Endothelial cell of umbilical vein (primary cell): ENCODE measurements around the gene COL23A1. TPM values are rescaled to one million over a fixed set of nuclear protein-coding genes. Genes with fewer than 3 reads are reported as not detected.

ENCODE experiments used
- BruUV-seq: library from RNA; stranded (reverse); fragments of 400-500 nt; replicated peaks from 2 replicates; lab custom pipeline; 2021; lab: Mats Ljungman, UMichigan
- CTCF ChIA-PET: fragments of 300-600, 350-600 bp; sonication (Branson Sonifier 250); formaldehyde crosslinking; loops from one replicate; lab custom pipeline; 2021; ENCODE audit warnings: antibody characterized with exemption, inconsistent platforms; lab: Charles Lee
- POLR2A ChIA-PET: fragments of 300-600, 350-600 bp; sonication (Branson Sonifier 250); formaldehyde crosslinking; loops from one replicate; lab custom pipeline; 2021; ENCODE audit warnings: antibody characterized with exemption, inconsistent platforms; lab: Charles Lee
- DNase-seq: peaks from one replicate; pipeline ENCODE4 v3.0.0-alpha.2; 2011; ENCODE audit warnings: low read depth, low spot score
- FAIRE-seq: peaks from 2 replicates; lab custom pipeline; 2011; peaks lifted over from hg19 to GRCh38; lab: Jason Lieb, UNC
- H2AFZ ChIP-seq: 2 replicates; pipeline ENCODE4 v1.6.0; 2012; ENCODE audit warnings: low read depth, low read length, control low read depth, inconsistent platforms
- H3K27ac ChIP-seq: 2 replicates; pipeline ENCODE4 v1.5.1; 2011; ENCODE audit warnings: low read depth, mild to moderate bottlenecking, control low read depth, low read length, moderate library complexity; ENCODE audit not compliant: insufficient read depth
- H3K27me3 ChIP-seq, 2 experiments: 2 replicates each; pipeline versions ENCODE4 v1.6.0 to v1.6.1; 2011; ENCODE audit warnings: low read length in 2 of 2, mixed read lengths in 1 of 2; ENCODE audit not compliant: control insufficient read depth in 2 of 2, insufficient read depth in 2 of 2
- H3K36me3 ChIP-seq, 2 experiments: 2 replicates in 1 of 2; 3 replicates in 1 of 2; pipeline ENCODE4 v1.5.1; 2011; ENCODE audit warnings: low read length in 2 of 2, mild to moderate bottlenecking in 1 of 2, moderate library complexity in 1 of 2; ENCODE audit not compliant: control insufficient read depth in 2 of 2, insufficient read depth in 2 of 2; ENCODE audit errors: extremely low read depth in 1 of 2
- H3K4me1 ChIP-seq: 3 replicates; pipeline ENCODE4 v1.5.1; 2011; ENCODE audit warnings: mild to moderate bottlenecking, low read length; ENCODE audit not compliant: control insufficient read depth, insufficient read depth; ENCODE audit errors: extremely low read depth
- H3K4me2 ChIP-seq: 2 replicates; pipeline ENCODE4 v1.6.1; 2011; ENCODE audit warnings: low read length, control low read depth, mixed read lengths; ENCODE audit not compliant: insufficient read depth
- H3K4me3 ChIP-seq, 3 experiments: fragments of 200-600 bp in 1 of 3; sonication (generic), shearing (Covaris generic) in 1 of 3; replicated peaks in 1 of 3; 2 replicates each; pipeline ENCODE4 v1.5.1; 2011 to 2016; ENCODE audit warnings: control low read depth in 3 of 3, low read length in 3 of 3, mild to moderate bottlenecking in 2 of 3, inconsistent platforms in 1 of 3, low read depth in 1 of 3, moderate library complexity in 1 of 3; ENCODE audit not compliant: insufficient read depth in 1 of 3
- H3K79me2 ChIP-seq: 2 replicates; pipeline ENCODE4 v1.6.0; 2012; ENCODE audit warnings: low read length, inconsistent platforms; ENCODE audit not compliant: control insufficient read depth, insufficient read depth
- H3K9ac ChIP-seq: replicated peaks from 2 replicates; pipeline ENCODE3; 2011; ENCODE audit warnings: low read length, control low read depth; ENCODE audit not compliant: insufficient read depth; ENCODE audit errors: extremely low read depth
- H3K9me1 ChIP-seq: replicated peaks from 3 replicates; pipeline ENCODE4 v1.6.0; 2011; ENCODE audit warnings: mild to moderate bottlenecking, low read length; ENCODE audit not compliant: control insufficient read depth, insufficient read depth; ENCODE audit errors: extremely low read depth
- H3K9me3 ChIP-seq: replicated peaks from 2 replicates; pipeline ENCODE4 v1.5.1; 2012; ENCODE audit warnings: low read length, inconsistent platforms; ENCODE audit not compliant: control insufficient read depth, insufficient read depth
- H4K20me1 ChIP-seq: replicated peaks from 2 replicates; pipeline ENCODE3; 2011; ENCODE audit warnings: mild to moderate bottlenecking, low read length; ENCODE audit not compliant: control insufficient read depth, insufficient read depth; ENCODE audit errors: extremely low read depth
- CTCF ChIP-seq, 2 donors: IDR thresholded peaks; 1 replicate in 1 of 2; 2 replicates in 1 of 2; pipeline ENCODE4 v1.5.1; 2011; ENCODE audit warnings: low read length in 2 of 2, mild to moderate bottlenecking in 2 of 2, moderate library complexity in 2 of 2, control low read depth in 1 of 2, inconsistent platforms in 1 of 2, low read depth in 1 of 2; ENCODE audit not compliant: insufficient read depth in 1 of 2; ENCODE audit errors: extremely low read depth in 1 of 2
- EZH2 ChIP-seq: IDR thresholded peaks from 2 replicates; pipeline ENCODE4 v1.6.1; 2012; ENCODE audit warnings: borderline replicate concordance, low read depth, mild to moderate bottlenecking, moderate library complexity, low read length, inconsistent platforms; ENCODE audit not compliant: severe bottlenecking
- FOS ChIP-seq: IDR thresholded peaks from 2 replicates; pipeline ENCODE4 v1.6.1; 2011; ENCODE audit warnings: mild to moderate bottlenecking, low read length, moderate library complexity, borderline replicate concordance; ENCODE audit not compliant: insufficient read depth
- GATA2 ChIP-seq: IDR thresholded peaks from 2 replicates; pipeline ENCODE4 v1.7.0; 2011; ENCODE audit warnings: low read depth, mild to moderate bottlenecking, moderate library complexity, mixed read lengths, low read length; ENCODE audit not compliant: insufficient read length, insufficient read depth
- JUN ChIP-seq: IDR thresholded peaks from 2 replicates; pipeline ENCODE4 v1.6.1; 2011; ENCODE audit warnings: borderline replicate concordance, low read depth; ENCODE audit not compliant: insufficient read length, insufficient read depth
- MAX ChIP-seq: IDR thresholded peaks from 2 replicates; pipeline ENCODE4 v1.6.1; 2011; ENCODE audit not compliant: insufficient read depth, insufficient read length
- MYC ChIP-seq: IDR thresholded peaks from one replicate; pipeline ENCODE4 v1.6.1; 2011; ENCODE audit warnings: mild to moderate bottlenecking, low read depth, low read length
- POLR2A ChIP-seq: IDR thresholded peaks from 2 replicates; pipeline ENCODE4 v1.6.1; 2012; ENCODE audit warnings: low read depth, mild to moderate bottlenecking, control low read depth, low read length
- POLR2AphosphoS5 ChIP-seq: IDR thresholded peaks from 2 replicates; pipeline ENCODE4 v1.6.1; 2012; ENCODE audit warnings: low read depth, mild to moderate bottlenecking, control low read depth, low read length, moderate library complexity; ENCODE audit not compliant: insufficient read depth
- dilution Hi-C: fragments of 300-500 bp; cut with MboI; formaldehyde crosslinking; loops from one replicate; pipeline ENCODE4 v1.15.0; 2019; ENCODE audit warnings: low sequenced_read_pairs; ENCODE audit not compliant: extremely low pct_ligation_motif_present
- intact Hi-C: fragments of 100-400 bp; cut with micrococcal nuclease; formaldehyde crosslinking; loops from one replicate; pipeline ENCODE4 v1.10.0; 2022
- polyA plus RNA-seq, 4 experiments: library from polyadenylated mRNA; depleted of rRNA in 3 of 4; stranded (reverse) in 3 of 4; unstranded in 1 of 4; fragments of >200 nt; gene quantifications; 2 replicates each; pipeline versions ENCODE4 v1.2.1 to v1.2.3, GENCODE V29; 2011 to 2012; ENCODE audit warnings: missing spikeins in 1 of 4
- total RNA-seq: library from RNA; stranded (reverse); gene quantifications from 2 replicates; pipeline ENCODE4 v1.2.3, GENCODE V29; 2021

Gene COL23A1
- total and polyA plus RNA-seq, 2 donors (not counting 3 experiments of a cell fraction or from before 2014, with no cell fraction given): not detected

- H3K9ac ChIP-seq: no peak overlapping the region
- no peaks in the 10 kb centered on the region for H3K79me2 ChIP-seq
- H3K4me3 ChIP-seq: no peak overlapping the region
- no peaks in the 10 kb centered on the region for H3K27me3 ChIP-seq
- no peak for DNase-seq
- H3K4me2 ChIP-seq: no peak overlapping the region
- H3K9me3 ChIP-seq: no peaks in the 10 kb centered on the region
- H3K27ac ChIP-seq: no peak overlapping the region
- no peaks in the 10 kb centered on the region for H3K9me1 ChIP-seq
- dilution Hi-C loops: no loop called here
- POLR2A ChIA-PET: no interaction called here
- H3K4me1 ChIP-seq: no peaks in the 10 kb centered on the region
- no peak for FAIRE-seq
- H3K36me3 ChIP-seq: no peaks in the 10 kb centered on the region
- TF ChIP-seq CTCF (IDR thresholded peaks at IDR 0.05; ENCODE audit: extremely low read depth in 1 of 2, insufficient read depth in 1 of 2, low read depth in 1 of 2, low read length in 2 of 2) (no peak), MAX (no peak), POLR2A (no peak), MYC (no peak), GATA2 (no peak), EZH2 (no peak), JUN (no peak), POLR2AphosphoS5 (no peak), FOS (no peak)
- CTCF ChIA-PET: no interaction called here
- no peak overlapping the region for H2AFZ ChIP-seq
- H4K20me1 ChIP-seq: no peaks in the 10 kb centered on the region
- no TSS peak for BruUV-seq
- intact Hi-C loops: no loop called here
Measured at GRCh38 chr5:178323961-178324360, 266.2 kb downstream of the COL23A1 start.
